Airway epithelial cell (primary cell): ENCODE data around the gene NIM1K. TPM values are rescaled to one million over a fixed set of nuclear protein-coding genes. Genes with fewer than 3 reads are reported as not detected.

Experiments
- total RNA-seq: library from RNA; depleted of rRNA; stranded (reverse); fragments of >200 nt; gene quantifications from 2 replicates; pipeline ENCODE4 v1.2.3, GENCODE V29; 2015

NIM1K gene
- not detected in 2 replicates for total RNA-seq

DNA sequence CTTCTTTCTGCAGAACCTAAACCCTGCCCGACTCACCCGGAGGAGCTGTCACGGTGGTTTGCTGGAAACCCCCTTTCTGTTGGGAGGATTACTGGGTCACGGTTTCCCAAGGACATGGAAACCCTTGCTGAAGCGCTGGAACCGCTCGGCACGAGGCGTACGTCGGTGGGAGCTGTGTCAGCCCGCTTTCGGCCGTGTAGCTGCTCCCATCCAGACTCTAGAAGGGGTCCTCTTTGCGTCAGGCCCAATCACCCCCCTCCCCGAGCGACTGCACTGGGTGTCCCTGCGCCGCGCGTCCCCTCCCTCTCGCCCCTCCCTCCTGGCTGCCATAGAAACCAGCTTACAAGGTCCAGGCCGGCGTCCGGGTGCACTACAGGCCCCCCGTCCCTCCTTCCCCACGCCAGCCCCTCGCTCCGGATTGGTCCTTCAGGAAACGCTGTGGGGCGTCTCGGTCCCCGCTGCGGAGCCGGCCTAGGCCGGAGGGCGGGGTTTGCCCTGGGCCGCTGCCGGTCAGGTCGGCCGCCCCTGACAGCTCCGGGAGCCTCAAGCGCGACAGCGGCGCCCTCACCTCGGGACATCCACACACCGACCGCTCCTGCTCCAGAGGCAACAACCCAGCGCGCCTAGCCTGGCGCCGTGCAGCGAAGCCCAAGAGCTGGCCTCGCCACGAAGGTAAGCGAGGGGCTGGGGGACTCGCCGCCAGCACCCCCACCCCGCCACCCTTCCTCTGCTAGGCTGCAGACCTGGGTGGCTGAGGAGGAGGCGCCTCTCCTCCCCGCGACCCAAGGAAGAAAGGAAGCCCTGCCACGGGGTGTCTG is at the start of gene NIM1K:
Gene NIM1K, plus strand, starts transcription at position 486 of the 818 bp plus-strand sequence. CDS start 53,551 bp downstream, outside the sequence.

DNA sequence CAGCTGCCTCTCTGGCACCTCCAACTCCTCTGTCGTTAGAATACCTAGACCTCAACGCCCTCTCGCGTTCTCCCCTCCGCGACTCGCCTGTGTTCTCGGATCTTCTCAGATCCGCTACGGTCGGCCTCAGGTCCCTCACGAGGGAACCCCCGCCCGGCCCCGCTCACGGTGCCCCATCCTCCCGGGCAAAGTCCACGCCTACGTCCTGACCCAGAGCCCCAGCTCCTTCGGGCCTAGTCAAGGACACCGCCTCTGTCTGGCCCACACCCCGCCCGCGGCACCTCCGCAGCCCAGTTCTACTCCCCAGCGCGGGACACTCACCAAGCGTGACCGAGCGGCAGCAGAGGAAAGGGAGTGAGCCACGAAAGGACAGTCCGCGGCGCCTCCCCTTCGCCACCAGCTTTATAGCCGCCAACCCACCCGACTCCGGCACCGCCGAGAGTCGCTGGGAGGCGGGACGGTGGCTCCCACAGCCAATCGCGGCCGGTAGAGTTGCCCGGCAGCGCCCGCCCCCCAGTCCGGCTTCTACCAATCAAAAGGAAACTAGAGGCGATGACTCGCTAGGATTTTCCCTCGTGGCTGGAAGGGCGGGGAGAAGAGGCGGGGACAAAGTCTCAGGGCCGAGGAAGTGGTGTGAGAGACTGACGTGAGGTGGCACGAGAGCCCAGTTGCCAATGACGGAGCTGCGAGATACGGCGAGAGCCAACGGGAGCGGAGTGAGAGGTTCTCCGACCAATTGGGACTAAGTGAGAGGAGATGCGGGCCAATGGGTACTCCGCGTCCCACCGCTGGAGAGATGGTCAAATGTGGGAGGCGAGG is 121.2 kb downstream of the NIM1K start, which contains the start of gene HMGCS1:
Gene HMGCS1, minus strand, starts transcription at position 378 of the 819 bp plus-strand sequence. CDS start 14,447 bp downstream, outside the sequence.

Other genes with a start within 250 kb of the NIM1K start
- gene ANXA2R, start 151.9 kb upstream of the NIM1K start, total RNA-seq, result 0.28 and 0.35 TPM in 2 replicates
- 17.1 and 20.1 TPM in 2 replicates for gene ZNF131, start 71.3 kb upstream of the NIM1K start, total RNA-seq
- 182 and 202 TPM in 2 replicates for gene HMGCS1, start 121.2 kb downstream of the NIM1K start, total RNA-seq
- gene CCL28, start 220.2 kb downstream of the NIM1K start, total RNA-seq, result 1.2 and 1.6 TPM in 2 replicates